Vein endothelial cell (primary cell): Measurements from ENCODE around the gene SLC12A8. TPM values are rescaled to one million over a fixed set of nuclear protein-coding genes. Genes with fewer than 3 reads are reported as not detected.

ENCODE experiments used
- small RNA-seq: library from RNA; depleted of rRNA; stranded (forward); fragments of <200 nt; gene quantifications from one replicate; pipeline ENCODE3, GENCODE V24; 2012
- total RNA-seq: library from RNA; depleted of rRNA; stranded (reverse); fragments of >200 nt; gene quantifications from 2 replicates; pipeline ENCODE4 v1.2.3, GENCODE V29; 2012

The SLC12A8 gene
- total RNA-seq, result 0.65 and 0.86 TPM in 2 replicates

GRCh38 chr3:125212509-125213363, at the start of gene SLC12A8:
Gene SLC12A8, minus strand, starts transcription at chr3:125212748. Its CDS starts 1,399 bp downstream, at chr3:125211349.

GRCh38 chr3:125055913-125056745, 156.4 kb downstream of the SLC12A8 start, which contains the start of gene HEG1:
Gene HEG1, minus strand, starts transcription at chr3:125055997. Its CDS starts 107 bp downstream, at chr3:125055890.

Small RNAs within 50 kb of the gene (small RNA-seq; reads per million reads assigned to genes)
- gene MIR5092 (not detected), gene RNA5SP137 (not detected), gene RNU6-230P (not detected)

Other genes starting within 250 kb of the SLC12A8 start
- gene HEG1, start 156.8 kb downstream of the SLC12A8 start, total RNA-seq, result 35.6 and 50.8 TPM in 2 replicates
- 31.7 and 37.2 TPM in 2 replicates for gene ZNF148, start 162.6 kb upstream of the SLC12A8 start, total RNA-seq